ENCODE measurements around the gene KCNK3. TPM values are rescaled to one million over a fixed set of nuclear protein-coding genes. Genes with fewer than 3 reads are reported as not detected.

Gene KCNK3
- total and polyA plus RNA-seq, 2 of the 13 experiments (the other 11 are each of a cell fraction or from before 2014, with no cell fraction given): not detected

GRCh38 chr2:26757873-26758789, 65.6 kb downstream of the KCNK3 start (continued):
- TF ChIP-seq ZNF512B (CRISPR knock-in tag; IDR thresholded peaks at IDR 0.05; ENCODE audit: borderline replicate concordance): no peak
- TF ChIP-seq STAT5B (CRISPR knock-in tag; IDR thresholded peaks at IDR 0.05): no peak
- TF ChIP-seq, protein P1, sequence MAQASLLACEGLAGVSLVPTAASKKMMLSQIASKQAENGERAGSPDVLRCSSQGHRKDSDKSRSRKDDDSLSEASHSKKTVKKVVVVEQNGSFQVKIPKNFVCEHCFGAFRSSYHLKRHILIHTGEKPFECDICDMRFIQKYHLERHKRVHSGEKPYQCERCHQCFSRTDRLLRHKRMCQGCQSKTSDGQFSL (CRISPR knock-in tag; IDR thresholded peaks at IDR 0.05): no peak
- TF ChIP-seq ZNF7 (CRISPR knock-in tag; IDR thresholded peaks at IDR 0.05): no peak; the same call in 1 of the 2 replicates
- peak; percentile 90 for TF ChIP-seq FOXK1 (CRISPR knock-in tag; IDR thresholded peaks at IDR 0.05; ENCODE audit: borderline replicate concordance, low read depth)
- no peak for TF ChIP-seq ZNF572 (CRISPR knock-in tag; IDR thresholded peaks at IDR 0.05)
- no peak for TF ChIP-seq ZNF788 (CRISPR knock-in tag; IDR thresholded peaks at IDR 0.05; ENCODE audit: borderline replicate concordance)
- no peak for TF ChIP-seq SP140L (CRISPR knock-in tag; IDR thresholded peaks at IDR 0.05; ENCODE audit: borderline replicate concordance)
- no peak for TF ChIP-seq SMAD1 (CRISPR knock-in tag; IDR thresholded peaks at IDR 0.05; ENCODE audit: borderline replicate concordance, low read depth)
- no peak for TF ChIP-seq ZNF496 (CRISPR knock-in tag; IDR thresholded peaks at IDR 0.05; ENCODE audit: insufficient replicate concordance)
- no peak for TF ChIP-seq MEIS1 (CRISPR knock-in tag; IDR thresholded peaks at IDR 0.05; ENCODE audit: borderline replicate concordance)
- no peak for TF ChIP-seq ZNF784 (CRISPR knock-in tag; IDR thresholded peaks at IDR 0.05; ENCODE audit: borderline replicate concordance)
- TF ChIP-seq CHD2 (IDR thresholded peaks at IDR 0.05; ENCODE audit: low read depth, low read length): no peak
- no peak for TF ChIP-seq SUZ12 (IDR thresholded peaks at IDR 0.05; ENCODE audit: low read depth, low read length)
- TF ChIP-seq, protein P2, sequence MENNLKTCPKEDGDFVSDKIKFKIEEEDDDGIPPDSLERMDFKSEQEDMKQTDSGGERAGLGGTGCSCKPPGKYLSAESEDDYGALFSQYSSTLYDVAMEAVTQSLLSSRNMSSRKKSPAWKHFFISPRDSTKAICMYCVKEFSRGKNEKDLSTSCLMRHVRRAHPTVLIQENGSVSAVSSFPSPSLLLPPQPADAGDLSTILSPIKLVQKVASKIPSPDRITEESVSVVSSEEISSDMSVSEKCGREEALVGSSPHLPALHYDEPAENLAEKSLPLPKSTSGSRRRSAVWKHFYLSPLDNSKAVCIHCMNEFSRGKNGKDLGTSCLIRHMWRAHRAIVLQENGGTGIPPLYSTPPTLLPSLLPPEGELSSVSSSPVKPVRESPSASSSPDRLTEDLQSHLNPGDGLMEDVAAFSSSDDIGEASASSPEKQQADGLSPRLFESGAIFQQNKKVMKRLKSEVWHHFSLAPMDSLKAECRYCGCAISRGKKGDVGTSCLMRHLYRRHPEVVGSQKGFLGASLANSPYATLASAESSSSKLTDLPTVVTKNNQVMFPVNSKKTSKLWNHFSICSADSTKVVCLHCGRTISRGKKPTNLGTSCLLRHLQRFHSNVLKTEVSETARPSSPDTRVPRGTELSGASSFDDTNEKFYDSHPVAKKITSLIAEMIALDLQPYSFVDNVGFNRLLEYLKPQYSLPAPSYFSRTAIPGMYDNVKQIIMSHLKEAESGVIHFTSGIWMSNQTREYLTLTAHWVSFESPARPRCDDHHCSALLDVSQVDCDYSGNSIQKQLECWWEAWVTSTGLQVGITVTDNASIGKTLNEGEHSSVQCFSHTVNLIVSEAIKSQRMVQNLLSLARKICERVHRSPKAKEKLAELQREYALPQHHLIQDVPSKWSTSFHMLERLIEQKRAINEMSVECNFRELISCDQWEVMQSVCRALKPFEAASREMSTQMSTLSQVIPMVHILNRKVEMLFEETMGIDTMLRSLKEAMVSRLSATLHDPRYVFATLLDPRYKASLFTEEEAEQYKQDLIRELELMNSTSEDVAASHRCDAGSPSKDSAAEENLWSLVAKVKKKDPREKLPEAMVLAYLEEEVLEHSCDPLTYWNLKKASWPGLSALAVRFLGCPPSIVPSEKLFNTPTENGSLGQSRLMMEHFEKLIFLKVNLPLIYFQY (CRISPR knock-in tag; IDR thresholded peaks at IDR 0.05; ENCODE audit: borderline replicate concordance): no peak; the same call in 1 of the 2 replicates
- TF ChIP-seq THAP11 (CRISPR knock-in tag; IDR thresholded peaks at IDR 0.05): peak; percentile 69
- TF ChIP-seq SATB2 (CRISPR knock-in tag; IDR thresholded peaks at IDR 0.05): no peak
- no peak for TF ChIP-seq BRD4 (CRISPR knock-in tag; IDR thresholded peaks at IDR 0.05)
- TF ChIP-seq ZNF839 (CRISPR knock-in tag; IDR thresholded peaks at IDR 0.05; ENCODE audit: borderline replicate concordance): no peak
- no peak for TF ChIP-seq ZNF776 (CRISPR knock-in tag; IDR thresholded peaks at IDR 0.05)
- TF ChIP-seq MBD4 (IDR thresholded peaks at IDR 0.05; ENCODE audit: borderline replicate concordance, low read length): no peak
- no peak for TF ChIP-seq ZNF709 (CRISPR knock-in tag; IDR thresholded peaks at IDR 0.05)

All from HepG2 (cell line).